ENCODE results near the gene PPM1K.
A peak's percentile ranks its signal among the peaks of the same experiment; 100 is the strongest.
"Not testable (repeated sequence)": the region's sequence is repeated elsewhere in the genome, so short reads cannot be mapped to it uniquely, and the experiment has no call there.

The PPM1K gene

DNA sequence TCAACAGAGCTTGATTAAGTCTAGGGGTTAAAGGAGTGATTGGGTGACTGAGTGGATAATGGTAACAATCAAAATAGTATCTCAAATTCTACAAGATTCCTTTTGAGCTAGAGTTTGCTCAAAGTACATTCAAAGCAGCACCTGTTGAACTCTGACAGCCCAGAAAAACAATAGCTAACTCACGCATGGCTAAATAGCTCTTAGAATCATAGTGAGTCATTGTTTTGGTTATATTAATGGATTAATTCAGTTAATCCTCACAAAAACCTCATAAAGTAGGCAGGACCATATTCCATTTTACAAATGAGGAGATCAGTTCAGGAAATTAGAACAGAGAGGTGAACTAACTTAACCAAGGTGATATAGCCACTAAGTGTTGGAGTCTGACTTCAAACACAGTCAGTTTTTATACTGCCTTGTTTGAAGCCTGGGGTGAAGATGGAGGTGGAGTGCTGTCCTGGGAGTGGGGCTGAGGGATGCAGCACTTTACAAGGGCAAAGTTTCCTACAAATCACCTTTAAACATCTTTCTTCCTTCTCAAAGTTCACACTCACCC, 35.9 kb upstream of the PPM1K start:
- H3K36me3 ChIP-seq (ENCODE audit: low read depth): no peaks in the 10 kb centered on the region
- H3K27me3 ChIP-seq (ENCODE audit: insufficient read depth, poor library complexity, severe bottlenecking): no peaks in the 10 kb centered on the region
- DNase-seq (ENCODE audit: low spot score) (no peak), ATAC-seq (ENCODE audit: low read depth) (peak; percentile 48)
- H3K27ac ChIP-seq (ENCODE audit: poor library complexity, severe bottlenecking): no peak overlapping the region
- no peaks in the 10 kb centered on the region for H3K9me3 ChIP-seq (ENCODE audit: severe bottlenecking)
- no peak overlapping the region for H3K4me3 ChIP-seq (ENCODE audit: severe bottlenecking)
- peaks cover 11% of the 10 kb centered on the region for H3K4me1 ChIP-seq (ENCODE audit: insufficient read depth, poor library complexity, severe bottlenecking)
- TF ChIP-seq, protein P1, sequence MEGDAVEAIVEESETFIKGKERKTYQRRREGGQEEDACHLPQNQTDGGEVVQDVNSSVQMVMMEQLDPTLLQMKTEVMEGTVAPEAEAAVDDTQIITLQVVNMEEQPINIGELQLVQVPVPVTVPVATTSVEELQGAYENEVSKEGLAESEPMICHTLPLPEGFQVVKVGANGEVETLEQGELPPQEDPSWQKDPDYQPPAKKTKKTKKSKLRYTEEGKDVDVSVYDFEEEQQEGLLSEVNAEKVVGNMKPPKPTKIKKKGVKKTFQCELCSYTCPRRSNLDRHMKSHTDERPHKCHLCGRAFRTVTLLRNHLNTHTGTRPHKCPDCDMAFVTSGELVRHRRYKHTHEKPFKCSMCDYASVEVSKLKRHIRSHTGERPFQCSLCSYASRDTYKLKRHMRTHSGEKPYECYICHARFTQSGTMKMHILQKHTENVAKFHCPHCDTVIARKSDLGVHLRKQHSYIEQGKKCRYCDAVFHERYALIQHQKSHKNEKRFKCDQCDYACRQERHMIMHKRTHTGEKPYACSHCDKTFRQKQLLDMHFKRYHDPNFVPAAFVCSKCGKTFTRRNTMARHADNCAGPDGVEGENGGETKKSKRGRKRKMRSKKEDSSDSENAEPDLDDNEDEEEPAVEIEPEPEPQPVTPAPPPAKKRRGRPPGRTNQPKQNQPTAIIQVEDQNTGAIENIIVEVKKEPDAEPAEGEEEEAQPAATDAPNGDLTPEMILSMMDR (IDR thresholded peaks at IDR 0.05; ENCODE audit: poor library complexity, severe bottlenecking): no peak

DNA sequence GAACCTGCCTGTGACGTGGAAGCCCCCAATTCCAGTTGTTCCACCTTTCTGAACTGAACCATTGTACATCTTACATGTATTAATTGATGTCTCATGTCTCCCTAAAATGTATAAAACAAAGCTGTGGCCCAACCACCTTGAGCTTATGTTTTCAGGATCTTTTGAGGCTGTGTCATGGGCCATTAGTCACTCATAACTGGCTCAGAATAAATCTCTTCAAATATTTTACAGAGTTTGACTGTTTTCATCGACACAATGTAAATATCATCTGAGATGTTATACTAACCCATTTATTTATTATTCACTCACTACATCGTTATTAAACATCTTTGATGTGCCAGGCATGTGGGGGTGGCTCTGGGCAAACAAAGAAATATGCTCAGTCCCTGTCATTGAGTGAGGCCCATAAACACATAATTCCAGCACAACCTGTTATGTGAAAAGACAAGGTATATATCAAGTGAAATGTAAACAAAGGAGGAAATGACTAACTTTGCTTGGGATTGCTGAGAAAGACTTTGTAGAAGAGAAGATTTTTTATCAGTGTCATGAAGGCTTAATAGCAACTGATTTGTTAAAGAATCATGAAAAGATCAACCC, 34.5 kb upstream of the PPM1K start:
- DNase-seq (ENCODE audit: low spot score): no peak
- peak; percentile 74 for ATAC-seq (ENCODE audit: low read depth)

DNA sequence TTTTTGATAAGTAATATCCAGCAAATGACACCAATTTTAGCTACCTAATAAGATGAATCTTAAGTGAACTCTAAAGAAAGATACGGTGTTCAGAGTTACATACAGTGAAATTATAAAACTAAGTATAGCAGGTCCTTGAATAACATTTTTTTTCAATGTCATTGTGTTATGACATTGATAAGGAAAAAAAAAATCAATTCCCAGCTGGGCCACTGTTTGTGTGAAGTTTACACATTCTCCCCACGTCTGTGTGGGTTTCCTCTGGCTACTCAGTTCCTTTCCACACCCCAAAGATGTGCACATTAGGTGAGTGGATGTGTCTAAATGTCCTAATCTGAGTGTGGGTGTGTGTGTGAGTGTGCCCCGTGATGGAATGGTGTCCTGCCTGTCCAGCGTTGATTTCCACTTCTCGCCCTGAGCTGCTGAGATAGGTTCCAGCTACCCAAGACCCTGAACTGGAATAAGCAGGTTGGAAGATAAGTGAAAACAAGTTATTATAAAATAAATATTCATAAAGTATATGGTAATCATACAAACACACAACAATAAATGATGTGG, 31.2 kb upstream of the PPM1K start:
- ATAC-seq (ENCODE audit: low read depth) (no peak), DNase-seq (ENCODE audit: low spot score) (no peak)
- Histone ChIP-seq H3K4me3 (ENCODE audit: severe bottlenecking) (no peak overlapping the region), H3K4me1 (ENCODE audit: insufficient read depth, poor library complexity, severe bottlenecking) (peaks cover 11% of the 10 kb centered on the region), H3K27ac (ENCODE audit: poor library complexity, severe bottlenecking) (no peak overlapping the region), H3K9me3 (ENCODE audit: severe bottlenecking) (no peaks in the 10 kb centered on the region), H3K27me3 (ENCODE audit: insufficient read depth, poor library complexity, severe bottlenecking) (no peaks in the 10 kb centered on the region), H3K36me3 (ENCODE audit: low read depth) (no peaks in the 10 kb centered on the region)
- TF ChIP-seq, protein P1 (IDR thresholded peaks at IDR 0.05; ENCODE audit: poor library complexity, severe bottlenecking): no peak

More for the DNA sequence above, 34.5 kb upstream of the PPM1K start:
- H3K4me1 ChIP-seq (ENCODE audit: insufficient read depth, poor library complexity, severe bottlenecking): peaks cover 11% of the 10 kb centered on the region
- H3K36me3 ChIP-seq (ENCODE audit: low read depth): no peaks in the 10 kb centered on the region
- H3K4me3 ChIP-seq (ENCODE audit: severe bottlenecking): no peak overlapping the region
- H3K27me3 ChIP-seq (ENCODE audit: insufficient read depth, poor library complexity, severe bottlenecking): no peaks in the 10 kb centered on the region
- TF ChIP-seq, protein P1 (IDR thresholded peaks at IDR 0.05; ENCODE audit: poor library complexity, severe bottlenecking): no peak
- H3K9me3 ChIP-seq (ENCODE audit: severe bottlenecking): no peaks in the 10 kb centered on the region
- H3K27ac ChIP-seq (ENCODE audit: poor library complexity, severe bottlenecking): no peak overlapping the region

DNA sequence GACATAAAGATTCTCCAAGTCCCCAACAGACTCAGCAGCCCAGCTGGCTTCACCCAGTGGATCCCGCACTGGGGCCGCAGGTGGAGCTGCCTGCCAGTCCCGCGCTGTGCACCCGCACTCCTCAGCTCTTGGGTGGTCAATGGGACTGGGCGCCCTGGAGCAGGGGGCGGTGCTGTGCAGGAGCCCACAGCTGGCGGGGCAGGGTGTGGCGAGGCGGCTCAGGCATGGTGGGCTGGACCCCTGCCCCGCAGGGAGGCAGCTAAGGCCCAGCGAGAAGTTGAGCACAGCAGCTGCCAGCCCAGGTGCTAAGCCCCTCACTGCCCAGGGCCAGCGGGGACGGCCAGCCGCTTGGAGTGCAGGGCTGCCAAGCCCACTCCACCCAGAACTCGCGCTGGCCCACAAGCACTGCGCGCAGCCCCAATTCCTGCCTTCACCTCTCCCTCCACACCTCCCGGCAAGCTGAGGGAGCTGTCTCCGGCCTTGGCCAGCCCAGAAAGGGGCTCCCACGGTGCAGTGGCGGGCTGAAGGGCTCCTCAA, 28.8 kb upstream of the PPM1K start:
- H3K27me3 ChIP-seq (ENCODE audit: insufficient read depth, poor library complexity, severe bottlenecking); ATAC-seq (ENCODE audit: low read depth); H3K36me3 ChIP-seq (ENCODE audit: low read depth); H3K4me1 ChIP-seq (ENCODE audit: insufficient read depth, poor library complexity, severe bottlenecking); H3K9me3 ChIP-seq (ENCODE audit: severe bottlenecking); H3K27ac ChIP-seq (ENCODE audit: poor library complexity, severe bottlenecking); H3K4me3 ChIP-seq (ENCODE audit: severe bottlenecking): not testable (repeated sequence)
- DNase-seq (ENCODE audit: low spot score): peak; percentile 51

DNA sequence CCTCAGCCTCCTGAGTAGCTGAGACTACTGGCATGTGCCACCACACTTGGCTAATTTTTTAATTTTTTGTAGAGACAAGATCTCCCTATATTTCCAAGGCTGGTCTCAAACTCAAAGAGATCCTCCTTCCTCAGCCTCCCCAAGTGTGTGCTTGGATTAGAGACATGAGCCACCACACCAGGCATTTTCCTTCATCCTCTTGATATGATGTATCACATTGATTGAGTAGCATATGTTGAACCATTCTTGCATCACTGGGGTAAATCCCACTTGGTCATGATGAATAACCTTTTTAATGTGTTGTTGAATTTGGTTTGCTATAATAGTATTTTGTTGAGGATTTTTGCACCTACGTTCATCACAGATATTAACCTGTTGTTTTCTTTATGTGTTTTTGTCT, 24.2 kb upstream of the PPM1K start:
- H3K9me3 ChIP-seq (ENCODE audit: severe bottlenecking): no peaks in the 10 kb centered on the region
- TF ChIP-seq, protein P1 (IDR thresholded peaks at IDR 0.05; ENCODE audit: poor library complexity, severe bottlenecking): no peak
- H3K4me3 ChIP-seq (ENCODE audit: severe bottlenecking): no peak overlapping the region
- no peak for DNase-seq (ENCODE audit: low spot score)
- H3K36me3 ChIP-seq (ENCODE audit: low read depth): no peaks in the 10 kb centered on the region
- ATAC-seq (ENCODE audit: low read depth): no peak
- no peaks in the 10 kb centered on the region for H3K4me1 ChIP-seq (ENCODE audit: insufficient read depth, poor library complexity, severe bottlenecking)
- H3K27ac ChIP-seq (ENCODE audit: poor library complexity, severe bottlenecking): no peak overlapping the region
- H3K27me3 ChIP-seq (ENCODE audit: insufficient read depth, poor library complexity, severe bottlenecking): peaks cover 4% of the 10 kb centered on the region
